ENCODE measurements around the gene FXYD1. TPM values are rescaled to one million over a fixed set of nuclear protein-coding genes. Genes with fewer than 3 reads are reported as not detected.
A peak's percentile ranks its signal among the peaks of the same experiment; 100 is the strongest.

The FXYD1 gene
- total and polyA plus RNA-seq, 8 donors, result 7.5 to 193 (median 24.0) TPM; not detected in 1

DNA sequence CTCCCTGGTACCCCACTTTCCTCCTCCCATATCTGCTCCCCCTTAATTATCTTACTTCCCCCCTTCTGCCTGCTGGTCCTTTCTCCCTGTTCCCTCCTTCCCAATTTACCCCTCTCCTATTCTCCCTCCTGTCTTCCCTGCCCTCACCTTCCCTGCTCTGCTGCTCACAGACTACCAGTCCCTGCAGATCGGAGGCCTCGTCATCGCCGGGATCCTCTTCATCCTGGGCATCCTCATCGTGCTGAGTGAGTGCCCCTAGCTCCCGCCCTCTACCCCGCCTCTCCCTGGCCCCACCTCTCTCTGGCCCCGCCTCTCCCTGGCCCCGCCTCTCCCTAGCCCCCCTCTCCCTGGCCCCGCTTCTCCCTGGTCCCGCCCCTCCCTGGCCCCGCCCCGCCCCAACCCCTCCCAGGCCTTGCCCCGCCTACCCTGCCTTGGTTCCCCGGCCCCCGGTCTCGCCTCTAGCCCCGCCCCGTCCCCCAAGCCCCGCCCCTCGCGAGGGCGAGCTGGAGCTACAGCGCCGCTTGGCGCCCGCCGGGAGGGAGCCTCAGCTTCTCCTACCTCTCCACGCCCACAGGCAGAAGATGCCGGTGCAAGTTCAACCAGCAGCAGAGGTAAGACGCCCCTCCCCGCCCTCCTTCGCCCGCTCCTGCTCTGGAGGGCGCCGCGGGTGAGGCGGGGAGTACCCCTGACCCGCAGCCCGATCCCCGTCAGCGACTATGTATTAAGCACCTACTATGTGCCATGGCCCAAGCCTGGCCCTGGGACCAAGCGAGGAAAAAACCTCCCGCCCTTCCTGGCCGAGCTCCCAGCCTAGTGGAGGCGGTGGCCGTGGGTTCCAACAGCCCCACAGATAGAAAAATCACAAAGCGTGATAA is 2.6 kb downstream of the FXYD1 start:
- peak overlapping the region; percentile 30 to 38 (median 34) for H3K4me3 ChIP-seq
- TF ChIP-seq EP300 (IDR thresholded peaks at IDR 0.05), result no peak
- TF ChIP-seq POLR2A (IDR thresholded peaks at IDR 0.05), result no peak
- peak; percentile 69 to 78 (median 76) for TF ChIP-seq POLR2AphosphoS5 (IDR thresholded peaks at IDR 0.05)
- TF ChIP-seq, protein P1, sequence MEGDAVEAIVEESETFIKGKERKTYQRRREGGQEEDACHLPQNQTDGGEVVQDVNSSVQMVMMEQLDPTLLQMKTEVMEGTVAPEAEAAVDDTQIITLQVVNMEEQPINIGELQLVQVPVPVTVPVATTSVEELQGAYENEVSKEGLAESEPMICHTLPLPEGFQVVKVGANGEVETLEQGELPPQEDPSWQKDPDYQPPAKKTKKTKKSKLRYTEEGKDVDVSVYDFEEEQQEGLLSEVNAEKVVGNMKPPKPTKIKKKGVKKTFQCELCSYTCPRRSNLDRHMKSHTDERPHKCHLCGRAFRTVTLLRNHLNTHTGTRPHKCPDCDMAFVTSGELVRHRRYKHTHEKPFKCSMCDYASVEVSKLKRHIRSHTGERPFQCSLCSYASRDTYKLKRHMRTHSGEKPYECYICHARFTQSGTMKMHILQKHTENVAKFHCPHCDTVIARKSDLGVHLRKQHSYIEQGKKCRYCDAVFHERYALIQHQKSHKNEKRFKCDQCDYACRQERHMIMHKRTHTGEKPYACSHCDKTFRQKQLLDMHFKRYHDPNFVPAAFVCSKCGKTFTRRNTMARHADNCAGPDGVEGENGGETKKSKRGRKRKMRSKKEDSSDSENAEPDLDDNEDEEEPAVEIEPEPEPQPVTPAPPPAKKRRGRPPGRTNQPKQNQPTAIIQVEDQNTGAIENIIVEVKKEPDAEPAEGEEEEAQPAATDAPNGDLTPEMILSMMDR (IDR thresholded peaks at IDR 0.05), result peak in 5 of 7 experiments; percentile 6 to 60 (median 26)
- H3K4me1 ChIP-seq, result peaks cover 31 to 76% (median 64%) of the 10 kb centered on the region in 4 donors
- H3K36me3 ChIP-seq, result no peaks in the 10 kb centered on the region
- DNase-seq, result peak; percentile 94 to 97
- 3 to 7% (median 4%) methylated on average over 17 to 47 of the region's 48 CpGs for WGBS, 5 donors
- H3K9me3 ChIP-seq, result no peaks in the 10 kb centered on the region
- H3K27ac ChIP-seq, result peak overlapping the region; percentile 6 to 86 (median 84)
- H3K27me3 ChIP-seq, result peaks cover 0 to 56% (median 16%) of the 10 kb centered on the region in 3 donors
- intact Hi-C loops (cut with DNase I; ENCODE audit: low total_unique reads), result loop anchor here (10.0 kb wide), 1 partner anchor 124 kb away; the partner anchor contains the start of gene USF2

DNA sequence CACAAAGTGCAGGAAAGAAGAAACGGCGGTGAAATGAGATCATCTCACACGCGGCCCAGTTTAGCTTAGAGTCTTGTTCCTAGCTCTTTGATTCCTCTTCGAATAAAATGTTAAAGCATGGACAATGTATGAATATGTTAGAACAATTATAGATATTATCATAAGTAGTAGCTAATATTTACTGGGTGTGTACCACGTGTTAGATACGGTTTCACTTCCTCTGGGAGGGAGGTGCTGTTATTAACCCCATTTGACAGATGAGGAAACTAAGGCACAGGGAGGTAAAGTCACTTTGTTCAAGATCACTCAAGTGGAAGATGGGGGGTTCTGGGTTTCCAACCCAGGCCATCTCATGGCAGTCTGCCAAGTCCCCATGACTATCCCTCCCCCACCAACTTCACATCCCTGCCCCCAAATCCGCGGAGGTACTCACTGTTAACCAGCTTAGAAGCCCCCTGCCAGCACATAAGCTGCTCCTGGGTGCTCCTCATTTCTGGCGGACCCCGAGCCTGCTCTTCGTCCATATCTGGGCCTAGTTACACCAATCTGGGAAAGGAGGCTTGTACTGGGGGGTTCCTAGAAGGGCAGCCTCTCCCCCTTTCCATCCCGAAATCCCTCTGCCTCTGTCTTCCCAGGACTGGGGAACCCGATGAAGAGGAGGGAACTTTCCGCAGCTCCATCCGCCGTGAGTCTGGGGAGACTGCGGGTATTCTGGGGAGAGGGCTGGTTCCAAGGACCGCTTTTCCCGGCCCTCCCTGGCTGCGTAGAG is 3.4 kb downstream of the FXYD1 start:
- H3K27ac ChIP-seq, result peak overlapping the region in 4 of 5 donors; percentile 39 to 66 (median 56)
- peak in 1 of 2 donors; percentile 63 for DNase-seq
- no peaks in the 10 kb centered on the region for H3K9me3 ChIP-seq
- peaks cover 0 to 56% (median 16%) of the 10 kb centered on the region in 3 donors for H3K27me3 ChIP-seq
- no peak for TF ChIP-seq EP300 (IDR thresholded peaks at IDR 0.05)
- intact Hi-C loops (cut with DNase I; ENCODE audit: low total_unique reads), result loop anchor here (10.0 kb wide), 1 partner anchor 123 kb away; the partner anchor contains the start of gene USF2
- no peaks in the 10 kb centered on the region for H3K36me3 ChIP-seq
- H3K4me3 ChIP-seq, result peak overlapping the region; percentile 18 to 38 (median 28)
- H3K4me1 ChIP-seq, result peaks cover 30 to 67% (median 59%) of the 10 kb centered on the region in 4 donors
- WGBS, 5 donors, result 11 to 36% (median 15%) methylated on average over 14 to 21 of the region's 21 CpGs

DNA sequence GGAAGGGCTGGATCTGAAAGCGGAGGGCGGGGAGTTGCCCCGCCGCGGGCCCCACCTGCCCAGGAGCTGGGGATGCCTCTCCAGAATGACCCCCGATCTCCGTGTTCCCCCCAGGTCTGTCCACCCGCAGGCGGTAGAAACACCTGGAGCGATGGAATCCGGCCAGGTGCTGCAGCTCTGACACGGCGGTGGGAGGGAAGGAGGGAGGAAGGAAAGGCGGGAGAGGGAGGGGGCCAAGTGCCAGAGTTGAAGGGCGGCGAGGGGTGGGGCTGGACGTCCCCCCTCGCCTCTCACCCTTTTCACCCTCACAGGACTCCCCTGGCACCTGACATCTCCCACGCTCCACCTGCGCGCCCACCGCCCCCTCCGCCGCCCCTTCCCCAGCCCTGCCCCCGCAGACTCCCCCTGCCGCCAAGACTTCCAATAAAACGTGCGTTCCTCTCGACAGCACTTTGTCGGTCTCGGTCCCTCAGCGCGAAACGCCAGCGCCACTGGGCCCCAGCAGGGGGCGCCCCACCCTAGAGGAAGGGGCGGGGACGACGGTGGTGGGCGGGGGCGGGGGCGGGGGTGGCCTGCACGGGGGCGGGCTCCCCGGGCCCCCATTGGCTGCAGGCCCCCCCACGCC is 4.1 kb downstream of the FXYD1 start:
- Histone ChIP-seq H3K27me3 (peaks cover 0 to 56% (median 16%) of the 10 kb centered on the region in 3 donors), H3K4me1 (peaks cover 24 to 61% (median 52%) of the 10 kb centered on the region in 4 donors), H3K4me3 (peak overlapping the region; percentile 16 to 35 (median 18)), H3K9me3 (no peaks in the 10 kb centered on the region), H3K36me3 (no peaks in the 10 kb centered on the region), H3K27ac (peak overlapping the region in 2 of 5 donors; percentile 29 to 35)
- intact Hi-C loops (cut with DNase I; ENCODE audit: low total_unique reads), result loop anchor here (10.0 kb wide), 1 partner anchor 122 kb away; the partner anchor contains the start of gene USF2
- TF ChIP-seq EP300 (IDR thresholded peaks at IDR 0.05), result no peak
- TF ChIP-seq, protein P1 (IDR thresholded peaks at IDR 0.05), result peak in 3 of 7 experiments; percentile 52 to 83 (median 65)
- WGBS, 5 donors, result 4 to 14% (median 5%) methylated on average over 18 to 45 of the region's 46 CpGs
- peak; percentile 64 to 82 for DNase-seq

DNA sequence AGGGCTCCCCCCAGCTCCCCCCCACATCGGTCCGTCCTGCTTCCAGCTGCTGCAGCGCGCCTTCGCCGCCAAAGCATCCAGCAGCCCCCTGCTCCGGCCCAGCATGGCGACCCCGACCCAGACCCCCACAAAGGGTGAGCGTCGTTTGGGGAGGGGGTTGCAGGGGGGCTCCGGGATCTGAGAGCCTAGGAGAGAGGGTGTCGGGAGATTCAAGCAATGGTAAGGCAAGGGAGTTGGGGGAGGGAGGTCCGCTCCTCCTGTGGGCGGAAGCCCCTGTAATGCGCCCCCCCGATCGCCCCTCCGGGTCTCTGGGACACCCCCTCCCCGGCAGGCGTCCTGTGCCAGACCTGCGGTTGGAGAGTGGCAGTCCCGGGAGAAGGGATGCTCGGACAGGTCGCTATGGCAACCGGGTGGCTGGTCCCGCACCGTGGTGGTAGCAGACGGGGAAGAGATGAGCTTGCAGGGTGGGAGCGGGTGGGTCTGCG is 4.6 kb downstream of the FXYD1 start, which contains the start of gene FXYD7:
Gene FXYD7 (plus strand): TSS at position 25 of the 485 bp plus-strand sequence. CDS start 79 bp downstream, at position 104.
- peaks cover 24 to 57% (median 51%) of the 10 kb centered on the region in 4 donors for H3K4me1 ChIP-seq
- intact Hi-C loops (cut with DNase I; ENCODE audit: low total_unique reads), result loop anchor here (10.0 kb wide), 1 partner anchor 122 kb away; the partner anchor contains the start of gene USF2
- H3K27ac ChIP-seq, result peak within 1 kb of the TSS in 2 of 5 donors; percentile 35 to 66
- H3K36me3 ChIP-seq, result no peaks in the 10 kb centered on the region
- peak within 1 kb of the TSS; percentile 16 to 35 (median 18) for H3K4me3 ChIP-seq
- 6 to 27% (median 9%) methylated on average over 22 to 31 of the region's 31 CpGs for WGBS, 5 donors
- peak in 1 of 2 donors; percentile 62 for DNase-seq
- TF ChIP-seq POLR2A (IDR thresholded peaks at IDR 0.05) (no peak), POLR2AphosphoS5 (IDR thresholded peaks at IDR 0.05) (no peak), EP300 (IDR thresholded peaks at IDR 0.05) (no peak)
- TF ChIP-seq, protein P1 (IDR thresholded peaks at IDR 0.05), result no peak
- H3K9me3 ChIP-seq, result no peaks in the 10 kb centered on the region
- peaks cover 0 to 56% (median 16%) of the 10 kb centered on the region in 3 donors for H3K27me3 ChIP-seq
